ENCODE data around the gene LBP.

LBP gene

GRCh38 chr20:38346247-38346651 lies at the start of gene LBP:
Gene LBP, plus strand, starts transcription at chr20:38346482. Its CDS starts 35 bp downstream, at chr20:38346517.
- Histone ChIP-seq H4K20me1 (ENCODE audit: insufficient read depth, low read length) (no peaks in the 10 kb centered on the region), H3K9me3 (ENCODE audit: low read length) (no peaks in the 10 kb centered on the region), H3K27ac (ENCODE audit: low read depth, low read length, poor library complexity, severe bottlenecking) (no peak within 1 kb of the TSS), H3K9me2 (ENCODE audit: low read depth, low read length) (no peaks in the 10 kb centered on the region), H3K4me1 (ENCODE audit: insufficient read depth, low read length, severe bottlenecking) (no peaks in the 10 kb centered on the region), H2AFZ (ENCODE audit: low read length) (no peak within 1 kb of the TSS), H3K79me2 (ENCODE audit: insufficient read depth, low read length) (no peaks in the 10 kb centered on the region), H3K4me2 (ENCODE audit: low read length) (no peak within 1 kb of the TSS), H3F3A (ENCODE audit: insufficient read depth, low read length) (no peaks in the 10 kb centered on the region), H3K27me3 (ENCODE audit: insufficient read depth, low read length) (0 out of 2 replicates have a peak, but pooled peaks cover 3% of the 10 kb centered on the region), H3K36me3 (ENCODE audit: insufficient read depth, low read length) (no peaks in the 10 kb centered on the region), H3K9ac (ENCODE audit: low read length) (no peak within 1 kb of the TSS), H3K4me3 (ENCODE audit: low read depth, low read length, poor library complexity, severe bottlenecking) (no peak within 1 kb of the TSS)
- no peak for TF ChIP-seq EZH2 (IDR thresholded peaks at IDR 0.05; ENCODE audit: borderline replicate concordance, low read length)
- TF ChIP-seq, protein P1, sequence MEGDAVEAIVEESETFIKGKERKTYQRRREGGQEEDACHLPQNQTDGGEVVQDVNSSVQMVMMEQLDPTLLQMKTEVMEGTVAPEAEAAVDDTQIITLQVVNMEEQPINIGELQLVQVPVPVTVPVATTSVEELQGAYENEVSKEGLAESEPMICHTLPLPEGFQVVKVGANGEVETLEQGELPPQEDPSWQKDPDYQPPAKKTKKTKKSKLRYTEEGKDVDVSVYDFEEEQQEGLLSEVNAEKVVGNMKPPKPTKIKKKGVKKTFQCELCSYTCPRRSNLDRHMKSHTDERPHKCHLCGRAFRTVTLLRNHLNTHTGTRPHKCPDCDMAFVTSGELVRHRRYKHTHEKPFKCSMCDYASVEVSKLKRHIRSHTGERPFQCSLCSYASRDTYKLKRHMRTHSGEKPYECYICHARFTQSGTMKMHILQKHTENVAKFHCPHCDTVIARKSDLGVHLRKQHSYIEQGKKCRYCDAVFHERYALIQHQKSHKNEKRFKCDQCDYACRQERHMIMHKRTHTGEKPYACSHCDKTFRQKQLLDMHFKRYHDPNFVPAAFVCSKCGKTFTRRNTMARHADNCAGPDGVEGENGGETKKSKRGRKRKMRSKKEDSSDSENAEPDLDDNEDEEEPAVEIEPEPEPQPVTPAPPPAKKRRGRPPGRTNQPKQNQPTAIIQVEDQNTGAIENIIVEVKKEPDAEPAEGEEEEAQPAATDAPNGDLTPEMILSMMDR (IDR thresholded peaks at IDR 0.05; ENCODE audit: low read length), result no peak

- Histone ChIP-seq H4K20me1 (ENCODE audit: insufficient read depth, low read length) (no peaks in the 10 kb centered on the region), H3K9me3 (ENCODE audit: low read length) (no peaks in the 10 kb centered on the region), H3K36me3 (ENCODE audit: insufficient read depth, low read length) (no peaks in the 10 kb centered on the region), H3K27me3 (ENCODE audit: insufficient read depth, low read length) (no peaks in the 10 kb centered on the region), H2AFZ (ENCODE audit: low read length) (no peak overlapping the region), H3K9me2 (ENCODE audit: low read depth, low read length) (no peaks in the 10 kb centered on the region), H3K9ac (ENCODE audit: low read length) (no peak overlapping the region), H3K4me3 (ENCODE audit: low read depth, low read length, poor library complexity, severe bottlenecking) (no peak overlapping the region), H3K27ac (ENCODE audit: low read depth, low read length, poor library complexity, severe bottlenecking) (no peak overlapping the region), H3K79me2 (ENCODE audit: insufficient read depth, low read length) (no peaks in the 10 kb centered on the region), H3K4me2 (ENCODE audit: low read length) (no peak overlapping the region), H3F3A (ENCODE audit: insufficient read depth, low read length) (no peaks in the 10 kb centered on the region), H3K4me1 (ENCODE audit: insufficient read depth, low read length, severe bottlenecking) (no peaks in the 10 kb centered on the region)
- TF ChIP-seq EZH2 (IDR thresholded peaks at IDR 0.05; ENCODE audit: borderline replicate concordance, low read length), result no peak
- TF ChIP-seq, protein P1 (IDR thresholded peaks at IDR 0.05; ENCODE audit: low read length), result no peak
Measured at GRCh38 chr20:38297916-38298674, 48.2 kb upstream of the LBP start.

DNA sequence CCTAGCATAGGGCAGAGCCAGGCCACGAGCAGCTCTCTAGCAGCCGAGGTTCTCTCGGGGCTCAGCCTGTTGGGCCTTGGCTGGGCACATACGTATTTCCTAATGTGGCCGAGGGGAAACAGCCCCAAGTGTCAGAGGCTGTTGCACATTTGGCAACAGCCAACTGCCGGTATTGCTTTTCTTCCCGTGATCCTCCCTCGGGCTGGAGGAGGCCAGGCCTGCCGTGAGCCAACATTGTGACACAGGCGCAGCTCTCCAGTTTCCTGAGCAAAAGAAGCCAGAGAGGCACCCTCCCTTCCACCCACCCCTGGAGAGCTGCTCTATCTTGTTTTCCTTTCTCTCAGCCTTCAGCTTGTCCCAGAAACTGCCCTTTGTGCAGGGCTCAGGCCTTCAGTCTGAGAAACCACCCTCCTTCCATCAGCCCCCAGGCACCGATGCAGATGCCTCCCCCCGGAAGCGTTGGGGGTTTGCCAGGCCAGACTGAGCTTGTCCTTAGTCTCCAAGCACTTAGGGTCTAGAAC lies 47.5 kb upstream of the LBP start:
- Histone ChIP-seq H2AFZ (ENCODE audit: low read length) (no peak overlapping the region), H3K9me3 (ENCODE audit: low read length) (no peaks in the 10 kb centered on the region), H3K27me3 (ENCODE audit: insufficient read depth, low read length) (no peaks in the 10 kb centered on the region), H3F3A (ENCODE audit: insufficient read depth, low read length) (no peaks in the 10 kb centered on the region), H3K36me3 (ENCODE audit: insufficient read depth, low read length) (no peaks in the 10 kb centered on the region), H3K79me2 (ENCODE audit: insufficient read depth, low read length) (no peaks in the 10 kb centered on the region), H3K9me2 (ENCODE audit: low read depth, low read length) (no peaks in the 10 kb centered on the region), H3K4me3 (ENCODE audit: low read depth, low read length, poor library complexity, severe bottlenecking) (no peak overlapping the region), H3K9ac (ENCODE audit: low read length) (no peak overlapping the region), H3K4me2 (ENCODE audit: low read length) (no peak overlapping the region), H4K20me1 (ENCODE audit: insufficient read depth, low read length) (no peaks in the 10 kb centered on the region), H3K4me1 (ENCODE audit: insufficient read depth, low read length, severe bottlenecking) (no peaks in the 10 kb centered on the region), H3K27ac (ENCODE audit: low read depth, low read length, poor library complexity, severe bottlenecking) (no peak overlapping the region)
- TF ChIP-seq EZH2 (IDR thresholded peaks at IDR 0.05; ENCODE audit: borderline replicate concordance, low read length), result no peak
- TF ChIP-seq, protein P1 (IDR thresholded peaks at IDR 0.05; ENCODE audit: low read length), result no peak

Data from OCI-LY1 (cell line).